GM21786 (cell line): ENCODE results near the gene ABCA2.
"Not testable (repeated sequence)": the region's sequence is repeated elsewhere in the genome, so short reads cannot be mapped to it uniquely, and the experiment has no call there.

ENCODE experiments used
- ATAC-seq: cut with Tn5 transposase; IDR thresholded peaks from one replicate; pipeline ENCODE4 v1.9.1; 2021; ENCODE audit not compliant: unreplicated experiment

ABCA2 gene

GRCh38 chr9:137063311-137064026 lies 35.4 kb upstream of the ABCA2 start:
- no peak for ATAC-seq

GRCh38 chr9:137062798-137063197 lies 34.8 kb upstream of the ABCA2 start:
- ATAC-seq: not testable (repeated sequence)

DNA sequence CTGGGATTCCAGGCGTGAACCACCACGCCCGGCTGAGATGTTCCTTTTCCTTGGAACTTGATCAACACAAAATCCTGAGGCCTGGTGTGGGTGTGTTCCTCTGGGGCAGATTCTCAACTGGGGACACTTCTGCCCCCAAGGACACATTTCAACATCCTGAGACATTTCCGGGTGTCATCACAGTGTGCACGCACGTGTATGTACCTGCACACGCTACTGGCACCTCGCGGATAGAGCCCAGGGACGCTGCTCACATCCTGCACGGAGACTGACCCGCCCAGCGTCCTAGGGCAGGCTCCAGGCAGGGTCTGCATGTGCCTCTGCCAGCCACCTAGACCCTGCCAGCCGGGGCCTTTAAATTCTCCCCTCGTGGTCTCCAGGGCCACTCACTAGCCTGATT lies 34.3 kb upstream of the ABCA2 start:
- no peak for ATAC-seq

DNA sequence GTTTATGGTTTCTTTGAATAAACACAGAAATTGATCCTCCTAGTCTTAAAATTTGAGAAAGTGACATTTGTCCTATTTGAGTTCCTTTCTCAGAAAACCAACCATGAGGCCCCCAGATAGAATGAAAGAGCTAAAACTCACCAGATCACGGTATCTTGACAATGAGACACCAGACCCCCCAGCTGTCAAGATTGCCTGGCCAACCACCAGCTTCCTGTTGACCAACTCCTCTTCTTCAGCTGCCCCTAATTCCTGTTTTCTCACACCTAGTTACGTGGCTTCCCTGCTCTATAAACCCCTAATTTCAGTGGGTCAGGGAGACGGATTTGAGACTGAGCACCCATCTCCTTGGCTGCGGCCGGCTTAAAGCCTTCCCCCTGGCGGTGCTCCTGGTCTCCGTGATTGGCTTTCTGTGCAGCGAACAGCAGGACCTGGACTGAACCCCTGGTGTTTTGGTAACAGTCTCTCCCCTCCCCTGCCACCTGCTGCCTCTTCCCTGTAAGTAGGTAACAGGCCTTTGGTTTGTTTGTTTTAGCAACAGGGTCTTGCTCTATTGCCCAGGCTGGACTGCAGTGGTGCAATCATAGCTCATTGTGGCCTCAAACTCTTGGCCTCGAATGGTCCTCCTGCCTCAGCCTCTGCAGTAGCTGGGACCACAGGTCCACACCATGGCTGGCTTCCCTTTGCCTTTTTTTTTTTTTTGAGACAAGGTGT lies 30.6 kb upstream of the ABCA2 start:
- no peak for ATAC-seq

- ATAC-seq: no peak
These were observed 29.5 kb upstream of the ABCA2 start for GRCh38 chr9:137057545-137057944.

DNA sequence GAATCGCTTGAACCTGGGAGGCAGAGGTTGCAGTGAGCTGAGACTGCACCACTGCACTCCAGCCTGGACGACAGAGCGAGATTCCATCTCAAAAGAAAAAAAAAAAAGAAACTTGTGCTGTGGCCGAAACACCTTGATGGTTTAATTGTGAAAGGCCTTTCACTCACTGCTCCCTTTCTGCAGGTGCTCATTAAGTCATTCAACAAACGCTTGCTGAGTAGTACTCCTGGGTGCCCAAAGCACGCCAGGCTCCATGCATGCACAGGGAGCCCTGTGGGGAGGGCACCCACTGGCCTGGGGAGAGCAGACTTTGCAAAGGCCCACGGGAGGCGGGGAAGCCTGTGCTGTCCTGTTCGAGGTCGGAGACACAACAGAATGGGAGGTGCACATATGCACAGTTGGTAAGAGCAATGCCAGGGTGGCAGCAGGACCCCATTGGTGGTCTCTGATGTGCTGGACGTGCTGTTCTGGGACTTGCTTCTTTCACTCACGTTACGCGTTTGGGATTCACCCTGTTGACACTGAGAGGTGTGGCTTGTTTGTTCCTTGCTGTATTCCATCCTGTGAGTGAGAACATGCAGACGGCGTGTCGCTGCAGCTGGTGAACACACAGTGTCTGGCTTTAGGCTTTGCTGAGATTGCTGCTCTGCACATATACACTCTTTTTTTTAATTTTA lies 28.8 kb upstream of the ABCA2 start:
- ATAC-seq: no peak

DNA sequence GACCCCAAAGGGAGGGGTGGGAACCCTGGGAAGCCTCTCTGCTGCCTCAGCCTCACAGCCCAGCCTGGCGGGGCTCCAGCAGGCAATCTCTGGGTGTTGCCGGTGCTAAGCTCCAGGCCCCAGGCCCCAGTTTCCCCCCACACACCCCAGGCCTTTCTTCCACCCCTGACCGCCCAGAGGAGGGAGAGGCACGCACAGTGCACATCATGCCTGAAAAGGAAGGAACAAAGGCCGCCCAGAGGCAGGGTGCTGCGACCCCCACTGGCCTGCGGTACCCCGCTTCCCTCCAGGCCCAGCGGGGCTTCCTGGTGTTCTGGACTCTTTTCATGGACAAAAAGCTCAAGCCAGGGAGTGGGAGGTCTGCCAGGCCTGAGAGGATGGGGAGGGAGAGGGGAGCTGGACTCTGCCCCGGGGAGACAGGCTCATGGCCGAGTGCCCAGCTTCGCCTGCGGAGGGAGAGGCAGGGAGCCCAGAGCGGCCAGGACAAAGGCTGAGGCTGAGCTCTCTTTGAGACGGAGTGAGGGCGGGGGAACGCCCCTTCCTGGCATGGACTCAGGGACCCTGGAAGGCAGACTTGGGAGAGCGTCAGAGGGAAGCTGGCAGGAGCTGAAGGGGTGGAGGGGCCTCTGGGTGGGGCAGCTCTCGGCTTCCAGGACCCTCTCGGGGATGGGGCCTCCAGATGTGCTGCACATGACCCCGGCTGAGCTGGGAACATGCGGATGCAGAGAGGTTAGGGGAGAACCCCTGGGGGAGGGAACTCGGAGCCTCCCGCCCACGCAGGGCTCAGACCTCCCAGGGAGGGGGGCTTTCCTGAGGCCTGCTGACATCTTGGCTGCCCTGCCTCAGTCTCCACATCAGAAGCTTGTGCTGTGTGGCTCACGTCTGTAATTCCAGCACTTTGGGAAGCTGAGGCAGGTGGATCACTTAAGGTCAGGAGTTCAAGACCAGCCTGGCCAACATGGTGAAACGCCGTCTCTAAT lies 27.6 kb upstream of the ABCA2 start:
- no peak for ATAC-seq

- no peak for ATAC-seq
These were observed 26.9 kb upstream of the ABCA2 start for GRCh38 chr9:137054932-137055384.

GRCh38 chr9:137053944-137054931 lies 26.2 kb upstream of the ABCA2 start, which contains the start of gene ENTPD2:
TSS of gene ENTPD2 (minus strand) at chr9:137054061. CDS start at chr9:137053997, 64 bp downstream.
- no peak for ATAC-seq

- no peak for ATAC-seq
These were observed 25.2 kb upstream of the ABCA2 start for GRCh38 chr9:137052998-137053943.

DNA sequence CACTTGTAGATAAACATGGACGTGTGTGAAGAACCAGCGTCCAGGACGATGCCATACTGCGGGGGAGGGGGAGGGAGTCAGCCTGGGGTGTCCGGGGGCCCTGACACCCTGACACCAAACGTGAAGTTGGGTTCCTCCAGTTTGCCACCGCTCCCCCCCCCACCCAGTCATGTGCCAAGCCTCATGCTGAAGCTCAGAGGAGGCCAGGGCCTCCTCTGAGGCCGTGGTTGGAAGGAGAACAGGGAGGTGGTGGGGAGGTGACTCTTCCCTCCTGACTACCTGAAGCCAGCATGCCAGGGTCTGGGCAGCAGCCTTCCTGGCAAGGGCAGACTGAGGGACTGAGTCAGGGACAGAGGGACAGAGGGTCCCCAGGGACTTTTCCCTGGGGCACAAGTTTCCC lies 24.3 kb upstream of the ABCA2 start:
- no peak for ATAC-seq

DNA sequence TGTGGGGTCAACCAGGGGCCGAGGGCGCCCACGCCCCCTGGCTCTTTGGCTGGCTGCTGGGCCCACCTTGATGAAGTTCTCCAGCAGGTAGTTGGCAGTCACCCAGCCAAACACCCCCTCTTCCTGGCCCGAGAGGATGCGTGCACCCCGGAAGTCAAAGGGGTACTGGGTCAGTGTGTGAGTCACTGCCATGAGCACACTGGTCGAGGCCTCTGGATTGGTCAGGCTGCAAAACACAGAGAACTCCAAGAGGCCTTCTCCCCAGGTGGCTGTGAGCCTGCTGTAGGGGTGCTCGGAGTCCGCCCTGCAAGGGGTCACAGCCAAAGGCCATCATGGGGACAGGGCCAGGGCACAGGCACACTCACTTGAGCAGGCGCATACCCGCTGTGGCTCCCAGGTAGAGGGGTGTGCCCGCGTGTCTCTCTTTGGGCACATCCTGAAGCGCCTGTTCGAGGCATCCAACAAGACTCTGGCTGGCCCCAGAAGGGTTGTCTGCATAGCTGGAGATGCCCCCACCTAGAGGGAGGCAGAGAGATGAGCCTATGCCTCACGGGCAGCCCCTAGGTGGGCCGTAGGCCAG lies 23.2 kb upstream of the ABCA2 start:
- no peak for ATAC-seq

DNA sequence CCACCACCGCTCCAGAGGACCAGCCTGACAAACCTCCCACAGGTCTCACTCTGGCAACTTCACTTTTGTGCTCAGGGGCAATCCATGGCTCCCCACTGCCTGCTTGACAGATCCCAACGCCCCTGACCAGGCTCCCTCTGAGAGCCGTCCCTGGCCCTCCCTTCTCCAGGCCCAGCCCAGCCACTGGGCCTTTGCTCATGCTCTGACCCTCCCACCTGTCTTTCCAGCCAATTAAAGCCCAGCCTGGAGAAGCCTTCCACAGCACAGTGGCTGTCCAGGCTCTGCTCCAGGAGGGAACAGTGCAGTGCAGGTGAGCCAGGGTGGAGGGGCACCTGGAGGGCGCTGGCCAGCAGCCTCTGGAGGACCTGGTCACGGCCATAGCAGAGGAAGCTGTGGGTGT lies 22.5 kb upstream of the ABCA2 start:
- ATAC-seq: no peak

DNA sequence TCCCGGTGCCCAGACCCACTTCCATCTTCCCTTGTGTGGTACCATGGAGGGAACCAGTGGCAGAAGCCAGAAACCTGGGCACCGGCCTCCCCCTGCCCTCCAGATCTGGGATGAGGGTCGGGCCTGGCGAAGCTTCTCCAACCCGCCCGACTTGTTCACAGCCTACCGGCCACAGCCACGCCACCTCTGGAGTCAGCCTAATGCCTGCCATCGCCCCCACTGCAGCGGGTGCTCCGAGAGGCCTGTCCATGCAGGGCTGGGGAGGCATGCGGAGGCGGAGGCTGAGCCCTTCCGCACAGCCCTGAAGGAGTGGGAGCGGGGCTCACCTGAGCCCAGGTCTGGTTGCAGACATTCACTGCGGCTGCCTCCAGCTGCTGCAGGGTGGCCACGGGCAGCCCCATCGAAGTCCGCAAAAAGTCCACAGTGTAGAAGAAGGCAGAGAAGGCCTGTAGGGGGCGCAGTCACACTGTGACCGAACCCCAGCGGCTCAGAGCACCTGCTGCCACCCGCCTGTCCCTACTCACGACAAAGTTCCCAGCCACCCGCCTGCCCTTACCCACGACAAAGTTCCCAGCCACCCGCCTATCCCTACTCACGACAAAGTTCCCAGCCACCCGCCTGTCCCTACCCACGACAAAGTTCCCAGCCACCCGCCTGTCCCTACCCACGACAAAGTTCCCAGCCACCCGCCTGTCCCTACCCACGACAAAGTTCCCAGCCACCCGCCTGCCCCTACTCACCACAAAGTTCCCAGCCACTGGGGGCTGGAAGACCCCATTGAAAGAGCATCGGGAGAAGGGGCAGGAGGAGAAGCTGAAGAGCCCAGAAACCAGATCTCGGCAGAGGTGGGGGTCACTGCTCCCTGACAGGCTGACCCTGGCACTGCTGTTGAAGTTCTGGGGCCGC lies 21.8 kb upstream of the ABCA2 start:
- no peak for ATAC-seq

- ATAC-seq: no peak
These were observed 20.9 kb upstream of the ABCA2 start for GRCh38 chr9:137048655-137049543.
